IMR-90 (cell line): ENCODE data around the gene PTPRU. TPM values are rescaled to one million over a fixed set of nuclear protein-coding genes. Genes with fewer than 3 reads are reported as not detected.

ENCODE experiments used
- ATAC-seq: fragments of 200-7000 bp; cut with Tn5 transposase; 2 replicates; pipeline ENCODE4 v1.9.1; 2020; ENCODE audit warnings: low read depth, mild to moderate bottlenecking, moderate library complexity
- BruUV-seq: library from RNA; stranded (reverse); fragments of 400-500 nt; replicated peaks from 2 replicates; lab custom pipeline; 2021; lab: Mats Ljungman, UMichigan
- CTCF ChIA-PET: fragments of 300-600 bp; formaldehyde crosslinking; extraction: SDS; loops from one replicate; lab custom pipeline; 2021; ENCODE audit warnings: antibody characterized with exemption; lab: Yijun Ruan, JAX
- POLR2A ChIA-PET: fragments of 300-600 bp; sonication (Branson Sonifier 250); formaldehyde crosslinking; loops from one replicate; lab custom pipeline; 2022; ENCODE audit warnings: antibody characterized with exemption; ENCODE audit not compliant: unreplicated experiment; lab: Charles Lee
- DNase-seq: peaks from one replicate; pipeline ENCODE4 v3.0.0; 2013
- H2AFZ ChIP-seq: replicated peaks from 2 replicates; pipeline ENCODE3; 2013; ENCODE audit warnings: low read length, mild to moderate bottlenecking; ENCODE audit not compliant: poor library complexity
- H2AK5ac ChIP-seq: 2 replicates; pipeline ENCODE4 v1.6.1; 2013; ENCODE audit warnings: low read depth, low read length, inconsistent platforms
- H2AK9ac ChIP-seq: replicated peaks from 2 replicates; pipeline ENCODE3; 2013; ENCODE audit warnings: mild to moderate bottlenecking, low read depth, low read length, moderate library complexity; ENCODE audit not compliant: poor library complexity
- H2BK120ac ChIP-seq: 2 replicates; pipeline ENCODE4 v1.6.1; 2013; ENCODE audit warnings: low read depth, low read length, inconsistent platforms
- H2BK15ac ChIP-seq: 3 replicates; pipeline ENCODE4 v1.6.1; 2013; ENCODE audit warnings: low read depth, low read length, inconsistent platforms
- H2BK20ac ChIP-seq: 2 replicates; pipeline ENCODE4 v1.6.1; 2013; ENCODE audit warnings: low read depth, mild to moderate bottlenecking, inconsistent platforms, low read length, moderate library complexity
- H2BK5ac ChIP-seq: 2 replicates; pipeline ENCODE4 v1.6.1; 2013; ENCODE audit warnings: mild to moderate bottlenecking, low read depth, low read length, inconsistent platforms; ENCODE audit not compliant: poor library complexity, severe bottlenecking
- H3K14ac ChIP-seq: replicated peaks from 2 replicates; pipeline ENCODE4 v1.6.1; 2013; ENCODE audit warnings: low read depth, low read length, inconsistent platforms
- H3K18ac ChIP-seq: 2 replicates; pipeline ENCODE4 v1.6.1; 2013; ENCODE audit warnings: low read depth, low read length, control low read depth
- H3K23ac ChIP-seq: 2 replicates; pipeline ENCODE4 v1.6.1; 2013; ENCODE audit warnings: low read depth, low read length, inconsistent platforms
- H3K27ac ChIP-seq: 2 replicates; pipeline ENCODE4 v1.5.1; 2013; ENCODE audit warnings: mild to moderate bottlenecking, control low read depth, low read length; ENCODE audit not compliant: insufficient read depth
- H3K27me3 ChIP-seq: 2 replicates; pipeline ENCODE4 v1.6.1; 2013; ENCODE audit warnings: low read length; ENCODE audit not compliant: control insufficient read depth, insufficient read depth
- H3K36me3 ChIP-seq: 2 replicates; pipeline ENCODE4 v1.6.1; 2013; ENCODE audit warnings: low read length, mixed read lengths; ENCODE audit not compliant: control insufficient read depth, insufficient read depth
- H3K4ac ChIP-seq: 2 replicates; pipeline ENCODE4 v1.6.1; 2013; ENCODE audit warnings: low read depth, low read length, inconsistent platforms
- H3K4me1 ChIP-seq: 2 replicates; pipeline ENCODE4 v1.6.1; 2013; ENCODE audit warnings: low read length, mixed read lengths; ENCODE audit not compliant: control insufficient read depth, insufficient read depth
- H3K4me2 ChIP-seq: 2 replicates; pipeline ENCODE4 v1.6.1; 2013; ENCODE audit warnings: low read depth, mild to moderate bottlenecking, control low read depth, low read length, moderate library complexity
- H3K4me3 ChIP-seq: 2 replicates; pipeline ENCODE4 v1.5.1; 2013; ENCODE audit warnings: low read depth, mild to moderate bottlenecking, control low read depth, low read length, moderate library complexity; ENCODE audit not compliant: insufficient read depth
- H3K56ac ChIP-seq: 2 replicates; pipeline ENCODE4 v1.6.1; 2013; ENCODE audit warnings: low read length, inconsistent platforms; ENCODE audit not compliant: insufficient read depth; ENCODE audit errors: extremely low read depth
- H3K79me1 ChIP-seq, 2 experiments: 2 replicates each; pipeline ENCODE4 v1.6.1; 2013; ENCODE audit warnings: low read length in 2 of 2, inconsistent platforms in 1 of 2, low read depth in 1 of 2
- H3K9ac ChIP-seq: 2 replicates; pipeline ENCODE4 v1.6.1; 2013; ENCODE audit warnings: low read depth, low read length, control low read depth
- H3K9me1 ChIP-seq: 2 replicates; pipeline ENCODE4 v1.6.1; 2013; ENCODE audit warnings: low read length, inconsistent platforms; ENCODE audit not compliant: insufficient read depth
- H3K9me3 ChIP-seq: 2 replicates; pipeline ENCODE4 v1.6.1; 2013; ENCODE audit warnings: low read length; ENCODE audit not compliant: control insufficient read depth, insufficient read depth
- H4K20me1 ChIP-seq: 2 replicates; pipeline ENCODE4 v1.6.1; 2013; ENCODE audit warnings: low read length, inconsistent platforms; ENCODE audit not compliant: insufficient read depth
- H4K5ac ChIP-seq: 2 replicates; pipeline ENCODE4 v1.6.1; 2013; ENCODE audit warnings: mild to moderate bottlenecking, low read depth, low read length, control low read depth
- H4K8ac ChIP-seq, 2 experiments: 2 replicates each; pipeline ENCODE4 v1.6.1; 2013; ENCODE audit warnings: low read depth in 2 of 2, low read length in 2 of 2, control low read depth in 1 of 2, inconsistent platforms in 1 of 2
- H4K91ac ChIP-seq: 2 replicates; pipeline ENCODE4 v1.6.1; 2013; ENCODE audit warnings: low read depth, low read length, inconsistent platforms; ENCODE audit not compliant: insufficient read depth
- CHD1 ChIP-seq: IDR thresholded peaks from 2 replicates; pipeline ENCODE4 v1.6.1; 2012; ENCODE audit warnings: low read depth, low read length, improper control_type of control experiment
- FOS ChIP-seq: fragments of 150-350 bp; IDR thresholded peaks from 2 replicates; pipeline ENCODE4 v1.6.1; 2016; ENCODE audit warnings: low read depth, low read length
- USF2 ChIP-seq: fragments of 150-350 bp; IDR thresholded peaks from 2 replicates; pipeline ENCODE4 v1.6.1; 2017; ENCODE audit warnings: mild to moderate bottlenecking, antibody characterized with exemption, low read length, low read depth
- WGBS, 2 experiments: methylation state at CpG; one replicate each; pipeline versions ENCODE4 v1.1.5 to v1.1.7; 2013; ENCODE audit warnings: missing lambda C conversion rate in 2 of 2; ENCODE audit not compliant: insufficient read length in 1 of 2; ENCODE audit errors: extremely low coverage in 2 of 2; 5-methylcytosine and 5-hydroxymethylcytosine counted together
- dilution Hi-C: fragments of 300-500 bp; cut with HindIII; formaldehyde crosslinking; loops from one replicate; pipeline ENCODE4 v1.14.3; 2018; ENCODE audit warnings: low sequenced_read_pairs; ENCODE audit not compliant: unreplicated experiment
- in situ Hi-C: fragments of 300-500 bp; cut with MboI; formaldehyde crosslinking; loops from 3 replicates; pipeline ENCODE4 v1.14.3; 2019; ENCODE audit warnings: low sequenced_read_pairs, inconsistent platforms, mixed read lengths
- intact Hi-C: fragments of 100-400 bp; cut with micrococcal nuclease; formaldehyde crosslinking; loops from 2 replicates; pipeline ENCODE4 v1.10.0; 2022
- polyA plus RNA-seq, 3 experiments: library from polyadenylated mRNA; depleted of rRNA; stranded (reverse); fragments of >200 nt; gene quantifications; 2 replicates each; pipeline ENCODE4 v1.2.3, GENCODE V29; 2012; ENCODE audit warnings: low replicate concordance in 1 of 3
- total RNA-seq: library from RNA; depleted of rRNA; stranded (reverse); fragments of >200 nt; gene quantifications from 2 replicates; pipeline ENCODE4 v1.2.3, GENCODE V29; 2012

PTPRU gene
- total and polyA plus RNA-seq, 2 of the 4 experiments (the other 2 are of a cell fraction): 7.0 to 10.7 TPM

GRCh38 chr1:29322147-29322694, 85.9 kb downstream of the PTPRU start:
- H2BK5ac ChIP-seq: no peak overlapping the region
- H3K27me3 ChIP-seq: no peaks in the 10 kb centered on the region
- ATAC-seq (no peak), DNase-seq (no peak)
- ChIA-PET CTCF (no interaction called here), POLR2A (no interaction called here)
- no peaks in the 10 kb centered on the region for H3K4me1 ChIP-seq
- H3K14ac ChIP-seq: no peak overlapping the region
- H2AFZ ChIP-seq: no peak overlapping the region
- WGBS, 2 experiments: 68% methylated on average over 3 of the region's 8 CpGs; no CpG with 5 or more reads in 1 of the 2 experiments
- no peak overlapping the region for H4K91ac ChIP-seq
- peaks cover 3% of the 10 kb centered on the region; the same call in 1 of the 2 replicates for H3K36me3 ChIP-seq
- no peak overlapping the region for H2AK5ac ChIP-seq
- H4K20me1 ChIP-seq: no peaks in the 10 kb centered on the region
- H4K5ac ChIP-seq: no peak overlapping the region
- no peak overlapping the region for H3K4me3 ChIP-seq
- H3K56ac ChIP-seq: no peak overlapping the region
- intact Hi-C loops (no loop called here), in situ Hi-C loops (no loop called here), dilution Hi-C loops (no loop called here)
- no peak overlapping the region for H2BK120ac ChIP-seq
- no peak overlapping the region for H2BK15ac ChIP-seq
- H3K27ac ChIP-seq: no peak overlapping the region
- no peaks in the 10 kb centered on the region for H3K9me1 ChIP-seq
- no peak overlapping the region for H3K23ac ChIP-seq
- no peak overlapping the region for H3K18ac ChIP-seq
- no peaks in the 10 kb centered on the region for H3K9me3 ChIP-seq
- H2BK20ac ChIP-seq: no peak overlapping the region
- no TSS peak for BruUV-seq
- H3K79me1 ChIP-seq: no peaks in the 10 kb centered on the region
- TF ChIP-seq USF2: no peak
- no peak for TF ChIP-seq CHD1
- no peak for TF ChIP-seq FOS
- no peak overlapping the region for H4K8ac ChIP-seq
- H2AK9ac ChIP-seq: no peak overlapping the region
- no peak overlapping the region for H3K4me2 ChIP-seq
- no peak overlapping the region for H3K4ac ChIP-seq
- no peak overlapping the region for H3K9ac ChIP-seq
